IPS-18a (cell line): Measurements from ENCODE around the gene C2orf72.

Source experiments
- H3K27ac ChIP-seq: one replicate; pipeline ENCODE4 v1.5.1; 2013; ENCODE audit warnings: low read length
- H3K27me3 ChIP-seq: one replicate; pipeline ENCODE4 v1.6.1; 2013; ENCODE audit warnings: mild to moderate bottlenecking, low read length; ENCODE audit not compliant: control insufficient read depth, insufficient read depth
- H3K36me3 ChIP-seq: one replicate; pipeline ENCODE4 v1.6.1; 2013; ENCODE audit warnings: low read depth, low read length; ENCODE audit not compliant: control insufficient read depth
- H3K4me1 ChIP-seq: one replicate; pipeline ENCODE4 v1.6.1; 2013; ENCODE audit warnings: low read depth, low read length; ENCODE audit not compliant: control insufficient read depth
- H3K4me3 ChIP-seq: one replicate; pipeline ENCODE4 v1.5.1; 2013; ENCODE audit warnings: low read length
- H3K9ac ChIP-seq: one replicate; pipeline ENCODE4 v1.6.1; 2013; ENCODE audit warnings: mild to moderate bottlenecking, low read length, moderate library complexity
- H3K9me3 ChIP-seq: one replicate; pipeline ENCODE4 v1.6.1; 2013; ENCODE audit warnings: low read depth, low read length; ENCODE audit not compliant: control insufficient read depth

C2orf72 gene

DNA sequence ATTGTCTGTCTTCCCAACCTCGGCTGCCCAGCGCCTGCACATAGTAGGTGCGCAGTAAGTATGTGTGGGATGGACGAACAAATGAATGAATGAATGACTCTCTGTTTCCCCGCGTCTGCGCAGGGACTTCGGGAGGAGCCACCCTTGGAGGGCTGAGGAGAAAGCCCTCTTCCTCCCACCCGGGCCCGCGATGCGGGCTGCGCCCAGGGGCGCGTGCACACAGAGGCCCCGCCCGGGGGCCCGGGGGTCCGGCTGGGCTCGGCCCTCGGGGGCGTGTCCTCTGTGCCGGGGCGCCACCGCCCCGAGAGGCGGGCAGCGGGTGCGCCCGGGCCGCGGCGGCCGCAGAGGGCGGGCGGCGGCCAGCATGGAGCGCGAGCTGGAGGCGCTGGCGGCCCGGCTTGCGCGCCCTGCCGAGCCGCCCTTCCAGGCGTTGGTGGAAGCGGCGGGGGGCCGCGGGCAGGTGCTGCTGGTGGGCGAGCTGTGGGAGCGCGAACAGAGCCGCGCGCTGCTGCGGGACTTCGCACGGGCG is at the start of gene C2orf72:
C2orf72 (plus strand) TSS at position 322 of the 529 bp plus-strand sequence; CDS start at position 365, 43 bp downstream.
- Histone ChIP-seq H3K27me3 (peaks cover 59% of the 10 kb centered on the region), H3K36me3 (no peaks in the 10 kb centered on the region), H3K9ac (no peak within 1 kb of the TSS), H3K4me1 (no peaks in the 10 kb centered on the region), H3K27ac (no peak within 1 kb of the TSS), H3K4me3 (peak within 1 kb of the TSS; percentile 52), H3K9me3 (no peaks in the 10 kb centered on the region)

DNA sequence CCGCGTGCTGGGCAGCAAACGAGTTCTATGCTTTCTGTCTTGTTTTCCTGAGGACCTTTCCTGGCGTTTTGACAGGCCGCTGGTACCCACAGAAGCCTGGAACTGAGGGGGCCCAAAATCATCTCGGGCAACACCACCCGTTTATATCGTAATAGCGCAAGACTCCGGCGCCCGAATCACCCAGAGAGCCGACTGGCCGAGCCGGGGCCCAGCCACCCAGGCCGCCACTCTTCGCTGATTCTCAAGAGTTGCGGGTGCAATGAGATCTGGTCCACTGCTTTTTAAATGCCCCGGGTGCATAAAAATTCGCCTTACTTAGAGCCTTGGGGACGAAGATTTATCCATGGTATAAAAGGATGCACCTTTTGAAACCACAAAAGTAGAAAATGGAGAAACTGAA is 47.6 kb upstream of the C2orf72 start:
- no peak overlapping the region for H3K9ac ChIP-seq
- H3K36me3 ChIP-seq, result no peaks in the 10 kb centered on the region
- no peak overlapping the region for H3K27ac ChIP-seq
- H3K27me3 ChIP-seq, result no peaks in the 10 kb centered on the region
- no peak overlapping the region for H3K4me3 ChIP-seq
- H3K4me1 ChIP-seq, result peaks cover 4% of the 10 kb centered on the region
- no peaks in the 10 kb centered on the region for H3K9me3 ChIP-seq

DNA sequence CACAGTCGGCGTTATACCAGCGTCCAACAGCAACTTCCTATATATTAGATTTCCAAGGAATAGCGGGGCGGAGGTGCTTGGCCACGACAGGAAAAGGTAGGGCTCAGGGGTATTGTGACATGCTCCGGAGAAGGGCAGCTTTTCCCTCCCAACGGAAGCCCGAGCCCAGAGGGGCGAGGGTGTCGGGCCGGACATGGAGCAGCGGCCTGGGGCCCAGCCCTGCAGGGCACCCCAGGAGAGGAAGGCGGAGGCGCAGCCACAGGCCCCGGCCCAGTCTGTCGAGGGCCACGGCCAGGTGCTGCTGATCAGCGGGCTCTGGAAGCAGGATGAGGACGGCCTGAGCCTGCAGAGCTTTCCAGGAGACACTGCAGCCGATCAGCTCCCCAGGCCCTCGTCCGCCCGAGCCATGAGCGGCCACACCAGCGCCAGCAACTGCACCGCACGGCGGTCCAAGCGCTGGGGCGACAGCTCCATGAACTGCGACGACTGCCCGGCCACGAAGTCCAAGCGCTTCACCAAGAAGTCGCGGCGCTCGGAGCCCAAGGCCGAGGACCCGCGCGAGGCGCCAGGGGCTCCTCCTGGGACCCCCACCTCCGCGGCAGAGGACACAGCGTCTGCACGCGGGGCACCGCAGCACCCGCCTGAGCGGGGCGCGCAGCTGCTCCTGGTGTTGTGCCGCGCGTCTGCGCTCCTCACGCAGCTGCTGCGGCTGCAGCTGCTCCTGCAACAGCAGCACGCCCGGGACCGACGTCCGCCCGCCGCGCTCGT is 47.0 kb upstream of the C2orf72 start:
- Histone ChIP-seq H3K9me3 (no peaks in the 10 kb centered on the region), H3K27ac (no peak overlapping the region), H3K9ac (no peak overlapping the region), H3K4me3 (no peak overlapping the region), H3K36me3 (no peaks in the 10 kb centered on the region), H3K4me1 (peaks cover 4% of the 10 kb centered on the region), H3K27me3 (no peaks in the 10 kb centered on the region)

DNA sequence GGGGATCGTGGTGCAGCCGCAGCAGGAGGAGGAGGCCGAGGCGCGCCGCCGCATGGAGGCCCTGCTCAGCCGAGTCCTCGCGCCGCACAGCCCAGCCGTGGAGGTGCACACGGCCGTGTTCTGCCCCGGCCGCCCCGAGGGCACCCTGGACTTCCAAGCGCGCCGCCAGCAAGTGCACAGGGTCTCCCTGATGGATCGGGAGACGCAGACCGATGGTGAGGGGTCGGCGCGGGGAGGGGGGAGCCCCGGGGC is 46.5 kb upstream of the C2orf72 start:
- Histone ChIP-seq H3K27me3 (no peaks in the 10 kb centered on the region), H3K9ac (no peak overlapping the region), H3K9me3 (no peaks in the 10 kb centered on the region), H3K27ac (no peak overlapping the region), H3K36me3 (no peaks in the 10 kb centered on the region), H3K4me1 (peaks cover 4% of the 10 kb centered on the region), H3K4me3 (no peak overlapping the region)

DNA sequence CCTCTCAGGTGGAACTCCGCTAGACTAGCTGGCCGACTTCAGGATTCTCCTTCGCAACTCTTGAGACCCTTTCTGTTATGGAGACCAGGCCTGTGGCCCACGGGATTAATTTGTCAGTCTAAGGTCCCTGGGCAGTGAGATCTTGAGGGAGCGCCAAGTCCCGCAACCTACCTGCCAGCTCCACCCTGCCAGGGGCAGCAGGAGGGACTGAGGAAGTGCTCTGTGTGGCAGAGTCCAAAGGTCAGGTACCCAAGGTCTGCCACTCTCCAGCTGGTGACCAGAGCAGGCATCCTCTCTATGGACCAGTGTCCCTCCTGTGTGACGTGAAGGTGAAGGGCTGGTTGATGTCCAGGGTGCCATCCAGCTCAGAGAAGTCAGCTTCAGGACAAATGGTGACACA is 45.7 kb upstream of the C2orf72 start:
- Histone ChIP-seq H3K27ac (no peak overlapping the region), H3K36me3 (no peaks in the 10 kb centered on the region), H3K9ac (no peak overlapping the region), H3K4me1 (peaks cover 4% of the 10 kb centered on the region), H3K4me3 (no peak overlapping the region), H3K27me3 (no peaks in the 10 kb centered on the region), H3K9me3 (no peaks in the 10 kb centered on the region)

DNA sequence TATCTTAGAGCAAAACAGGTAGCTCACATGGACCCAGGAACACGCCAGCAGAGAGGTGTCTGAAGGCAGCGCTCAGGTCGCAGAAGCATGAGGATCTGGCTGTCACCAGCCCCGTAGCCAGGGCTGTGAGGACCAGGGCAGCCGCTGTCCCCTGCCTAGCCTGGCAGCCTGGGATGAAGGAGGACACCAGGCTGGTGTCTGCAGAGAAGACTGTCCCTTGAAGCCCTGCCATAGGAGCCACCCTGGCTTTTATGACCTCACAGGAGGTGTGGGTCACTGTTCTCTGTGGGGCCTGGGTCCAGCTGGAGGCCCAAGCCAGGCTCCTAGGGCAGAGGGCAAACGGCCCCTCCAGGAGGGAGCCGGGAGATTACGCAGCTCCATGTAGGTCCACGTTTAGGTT is 41.5 kb upstream of the C2orf72 start, which contains the start of gene SPATA3:
SPATA3 (plus strand) TSS at position 301 of the 400 bp plus-strand sequence. CDS start 113 bp downstream, outside the sequence.
- no peak within 1 kb of the TSS for H3K4me3 ChIP-seq
- H3K27me3 ChIP-seq, result peaks cover 9% of the 10 kb centered on the region
- H3K9me3 ChIP-seq, result no peaks in the 10 kb centered on the region
- no peak within 1 kb of the TSS for H3K9ac ChIP-seq
- H3K36me3 ChIP-seq, result no peaks in the 10 kb centered on the region
- H3K27ac ChIP-seq, result no peak within 1 kb of the TSS
- H3K4me1 ChIP-seq, result no peaks in the 10 kb centered on the region

DNA sequence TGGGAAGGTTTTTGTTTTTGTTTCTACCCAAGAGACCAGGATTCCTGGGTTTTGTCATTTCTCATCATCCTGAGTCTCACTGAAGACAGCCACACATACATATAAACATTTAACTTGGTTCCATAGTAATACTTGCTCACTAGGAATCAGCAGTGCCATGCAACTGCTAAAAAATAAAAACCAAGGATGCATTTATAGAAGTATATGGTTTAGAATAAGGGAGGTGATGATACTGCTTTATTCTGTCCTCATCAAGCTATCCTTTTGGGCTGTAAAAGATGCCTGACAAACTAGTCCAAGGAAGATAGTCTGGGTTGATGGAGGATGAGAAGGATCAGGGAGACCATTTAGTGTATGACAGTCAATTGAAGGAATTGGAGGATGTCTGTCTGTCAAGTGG is 40.7 kb upstream of the C2orf72 start:
- H3K9me3 ChIP-seq, result no peaks in the 10 kb centered on the region
- H3K27me3 ChIP-seq, result peaks cover 9% of the 10 kb centered on the region
- no peak overlapping the region for H3K9ac ChIP-seq
- H3K4me1 ChIP-seq, result no peaks in the 10 kb centered on the region
- H3K36me3 ChIP-seq, result no peaks in the 10 kb centered on the region
- H3K27ac ChIP-seq, result no peak overlapping the region
- H3K4me3 ChIP-seq, result no peak overlapping the region

DNA sequence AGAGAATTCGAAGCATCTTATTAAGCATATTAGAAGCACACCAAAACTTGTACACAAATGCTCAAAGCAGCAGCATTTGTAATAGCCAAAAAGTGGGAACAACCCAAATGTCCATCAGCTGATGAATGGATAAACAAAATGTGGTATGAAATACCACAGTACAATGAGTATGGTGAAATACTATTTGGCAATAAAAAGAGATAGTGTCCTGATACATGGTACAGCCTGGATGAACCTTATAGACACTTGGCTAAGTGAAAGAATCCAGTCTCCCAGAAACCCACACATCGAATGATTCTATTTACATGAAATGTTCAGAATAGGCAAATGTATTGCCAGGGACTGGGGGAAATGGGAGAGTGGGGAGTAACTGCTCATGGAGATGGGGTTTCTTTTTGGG is 38.4 kb upstream of the C2orf72 start:
- Histone ChIP-seq H3K4me3 (no peak overlapping the region), H3K9ac (no peak overlapping the region), H3K4me1 (no peaks in the 10 kb centered on the region), H3K27me3 (peaks cover 9% of the 10 kb centered on the region), H3K27ac (no peak overlapping the region), H3K36me3 (no peaks in the 10 kb centered on the region), H3K9me3 (no peaks in the 10 kb centered on the region)

DNA sequence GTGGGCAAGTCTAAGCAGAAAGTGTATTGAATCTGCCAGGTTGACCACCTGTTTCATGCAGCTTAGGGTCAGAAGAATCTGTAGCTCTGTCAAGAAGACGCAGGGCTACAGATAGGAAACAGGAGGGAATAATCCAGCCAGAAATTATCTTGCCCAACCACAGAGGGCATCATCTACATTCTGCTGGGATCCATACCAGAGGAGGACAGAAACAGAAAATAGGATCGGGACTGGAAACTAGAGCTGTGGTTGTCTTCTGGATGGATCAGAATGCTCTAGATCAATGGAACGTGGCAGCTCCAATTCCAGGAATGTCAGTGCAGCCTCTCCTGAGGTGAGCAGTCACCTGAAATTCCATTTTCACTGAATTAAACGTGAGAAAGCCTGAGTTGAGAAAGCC is 37.8 kb upstream of the C2orf72 start:
- Histone ChIP-seq H3K4me1 (no peaks in the 10 kb centered on the region), H3K4me3 (no peak overlapping the region)

DNA sequence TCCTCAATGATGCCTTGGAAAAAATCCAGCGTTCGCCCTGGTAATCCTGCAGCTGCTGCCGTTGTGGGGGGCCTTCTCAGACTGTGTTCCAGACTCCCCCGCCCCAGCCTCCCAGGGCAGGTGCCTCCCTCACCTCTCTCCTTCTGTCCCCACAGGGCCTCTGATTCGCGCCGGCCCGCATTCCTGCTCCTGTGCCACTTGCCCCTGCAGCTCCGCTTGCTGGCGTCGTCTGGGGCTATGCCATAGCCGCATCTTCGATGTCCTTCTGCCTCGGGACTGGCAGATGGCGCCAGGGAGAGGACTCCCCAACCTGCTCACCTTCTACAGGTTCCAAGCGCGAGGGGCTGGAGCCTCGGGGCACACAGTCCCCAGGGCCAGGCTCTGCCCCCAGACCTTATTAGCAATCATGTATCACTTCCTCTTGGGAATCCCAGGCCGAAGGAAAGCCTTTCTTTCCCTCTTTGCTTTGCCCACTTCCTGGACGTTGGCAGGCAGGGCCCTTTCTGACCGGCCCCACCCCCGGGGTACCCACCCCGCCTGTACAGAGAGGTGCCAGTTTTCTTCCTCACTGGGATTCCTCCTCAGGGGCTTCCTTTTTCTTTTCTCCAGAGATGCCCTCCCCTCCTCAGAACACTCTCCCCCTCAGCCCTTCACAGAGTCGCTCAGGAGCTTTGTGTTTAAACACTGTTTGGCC is 37.0 kb upstream of the C2orf72 start:
- Histone ChIP-seq H3K4me1 (no peaks in the 10 kb centered on the region), H3K4me3 (no peak overlapping the region), H3K9ac (no peak overlapping the region), H3K36me3 (no peaks in the 10 kb centered on the region), H3K27ac (no peak overlapping the region), H3K9me3 (no peaks in the 10 kb centered on the region), H3K27me3 (peaks cover 9% of the 10 kb centered on the region)

More for the DNA sequence above, 37.8 kb upstream of the C2orf72 start:
- Histone ChIP-seq H3K27me3 (peaks cover 9% of the 10 kb centered on the region), H3K9ac (no peak overlapping the region), H3K36me3 (no peaks in the 10 kb centered on the region), H3K9me3 (no peaks in the 10 kb centered on the region), H3K27ac (no peak overlapping the region)

DNA sequence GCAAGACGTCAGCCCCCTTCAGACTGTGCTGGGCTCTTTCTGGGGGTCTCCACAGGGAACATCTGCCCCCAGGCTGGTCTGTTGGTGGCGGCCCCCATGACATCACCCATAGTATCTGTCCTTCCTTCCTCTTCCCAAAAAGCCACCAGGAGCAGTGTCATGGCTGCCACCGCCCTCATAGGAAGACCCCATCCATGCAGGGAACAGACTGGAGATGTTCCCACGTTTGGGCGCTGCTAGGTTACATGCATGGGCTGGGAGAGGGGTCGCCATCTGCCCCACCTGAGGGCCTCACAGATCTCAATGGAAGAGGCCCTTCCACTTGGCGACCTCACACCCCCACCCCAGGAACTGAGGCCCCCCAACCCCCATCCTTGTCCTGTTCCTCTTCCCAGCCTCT is 36.3 kb upstream of the C2orf72 start:
- H3K27me3 ChIP-seq, result peaks cover 9% of the 10 kb centered on the region
- no peaks in the 10 kb centered on the region for H3K4me1 ChIP-seq

DNA sequence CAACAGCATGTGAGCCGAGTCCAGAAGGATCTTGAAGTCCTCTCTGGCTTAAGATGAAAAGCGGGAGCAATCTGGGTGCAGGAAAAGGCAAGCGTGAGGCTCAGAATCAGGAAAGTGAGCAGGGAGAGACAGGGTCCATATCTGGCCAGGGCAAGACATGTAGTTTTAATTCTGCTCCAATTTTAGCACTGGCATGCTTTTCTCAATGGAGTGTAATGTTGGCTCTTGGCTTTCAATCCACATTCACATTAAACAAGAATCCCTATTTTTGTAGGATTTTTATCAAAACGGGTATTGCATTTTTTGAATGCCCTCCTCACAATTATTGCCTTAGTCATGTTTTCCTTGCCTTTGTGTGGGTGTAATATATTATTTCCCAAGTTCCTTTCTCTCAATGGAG is 35.4 kb upstream of the C2orf72 start:
- Histone ChIP-seq H3K9ac (no peak overlapping the region), H3K4me3 (no peak overlapping the region), H3K27me3 (peaks cover 9% of the 10 kb centered on the region), H3K27ac (no peak overlapping the region), H3K36me3 (no peaks in the 10 kb centered on the region), H3K4me1 (no peaks in the 10 kb centered on the region), H3K9me3 (no peaks in the 10 kb centered on the region)

More for the DNA sequence above, 36.3 kb upstream of the C2orf72 start:
- no peaks in the 10 kb centered on the region for H3K9me3 ChIP-seq
- no peaks in the 10 kb centered on the region for H3K36me3 ChIP-seq
- H3K4me3 ChIP-seq, result no peak overlapping the region
- H3K27ac ChIP-seq, result no peak overlapping the region
- no peak overlapping the region for H3K9ac ChIP-seq
